Measurements from ENCODE around the gene SMPX.

SMPX gene

GRCh38 chrX:21708116-21708515, 49.8 kb downstream of the SMPX start:
- no peak for DNase-seq

GRCh38 chrX:21705225-21705624, 52.7 kb downstream of the SMPX start:
- DNase-seq: no peak

- DNase-seq: no peak
Measured at GRCh38 chrX:21702725-21703124, 55.2 kb downstream of the SMPX start.

- DNase-seq: no peak
Measured at GRCh38 chrX:21700967-21701366, 56.9 kb downstream of the SMPX start.

GRCh38 chrX:21700275-21700674, 57.6 kb downstream of the SMPX start:
- no peak for DNase-seq

GRCh38 chrX:21699136-21699535, 58.8 kb downstream of the SMPX start:
- no peak for DNase-seq

GRCh38 chrX:21698272-21698671, 59.6 kb downstream of the SMPX start:
- no peak for DNase-seq

- DNase-seq: no peak
Measured at GRCh38 chrX:21691512-21692018, 66.4 kb downstream of the SMPX start.

- no peak for DNase-seq
Measured at GRCh38 chrX:21683941-21684340, 74.0 kb downstream of the SMPX start.

- no peak for DNase-seq
Measured at GRCh38 chrX:21678048-21678612, 79.8 kb downstream of the SMPX start.

GRCh38 chrX:21675931-21676330, 82.0 kb downstream of the SMPX start:
- no peak for DNase-seq

- no peak for DNase-seq
Measured at GRCh38 chrX:21674430-21675186, 83.3 kb downstream of the SMPX start.

- no peak for DNase-seq
Measured at GRCh38 chrX:21666679-21667078, 91.2 kb downstream of the SMPX start.

- DNase-seq: no peak
Measured at GRCh38 chrX:21666252-21666651, 91.7 kb downstream of the SMPX start.

GRCh38 chrX:21662761-21663160, 95.2 kb downstream of the SMPX start:
- DNase-seq: no peak

GRCh38 chrX:21661316-21661715, 96.6 kb downstream of the SMPX start:
- DNase-seq: no peak

GRCh38 chrX:21660156-21660555, 97.8 kb downstream of the SMPX start:
- no peak for DNase-seq

GRCh38 chrX:21659320-21659719, 98.6 kb downstream of the SMPX start:
- no peak for DNase-seq

GRCh38 chrX:21658746-21659145, 99.2 kb downstream of the SMPX start:
- DNase-seq: no peak

GRCh38 chrX:21658152-21658737, 99.7 kb downstream of the SMPX start, which contains the start of gene KLHL34:
Gene KLHL34, minus strand, starts transcription at chrX:21658330. Its CDS starts 542 bp downstream, at chrX:21657788.
- no peak for DNase-seq

GRCh38 chrX:21657318-21658151, 100.4 kb downstream of the SMPX start:
- DNase-seq: no peak

- no peak for DNase-seq
Measured at GRCh38 chrX:21656587-21657317, 101.2 kb downstream of the SMPX start.
